ENCODE measurements around the gene NDST1.

- TF ChIP-seq POLR2AphosphoS5 (IDR thresholded peaks at IDR 0.05) = no peak
- TF ChIP-seq CTCF (IDR thresholded peaks at IDR 0.05) = no peak
These were observed 11.8 kb upstream of the NDST1 start for GRCh38 chr5:150496098-150496497.

Data from transverse colon (tissue), 4 donors.